ENCODE data around the gene HIVEP3.

Gene HIVEP3

GRCh38 chr1:41892301-41892781 is 26.4 kb downstream of the HIVEP3 start:
- DNase-seq (ENCODE audit: low read depth) = no peak

GRCh38 chr1:41891199-41891896 is 27.4 kb downstream of the HIVEP3 start:
- DNase-seq (ENCODE audit: low read depth) = no peak

- DNase-seq (ENCODE audit: low read depth) = no peak
These were observed 27.9 kb downstream of the HIVEP3 start for GRCh38 chr1:41890825-41891198.

- DNase-seq (ENCODE audit: low read depth) = no peak
These were observed 29.0 kb downstream of the HIVEP3 start for GRCh38 chr1:41889506-41890414.

GRCh38 chr1:41888756-41889155 is 30.0 kb downstream of the HIVEP3 start:
- DNase-seq (ENCODE audit: low read depth) = no peak

GRCh38 chr1:41887365-41887764 is 31.4 kb downstream of the HIVEP3 start:
- no peak for DNase-seq (ENCODE audit: low read depth)

GRCh38 chr1:41884256-41885230 is 34.2 kb downstream of the HIVEP3 start:
- no peak for DNase-seq (ENCODE audit: low read depth)

GRCh38 chr1:41883507-41883906 is 35.2 kb downstream of the HIVEP3 start:
- DNase-seq (ENCODE audit: low read depth) = no peak

GRCh38 chr1:41882486-41882885 is 36.2 kb downstream of the HIVEP3 start:
- DNase-seq (ENCODE audit: low read depth) = no peak

GRCh38 chr1:41882068-41882477 is 36.6 kb downstream of the HIVEP3 start:
- DNase-seq (ENCODE audit: low read depth) = no peak

- DNase-seq (ENCODE audit: low read depth) = no peak
These were observed 37.5 kb downstream of the HIVEP3 start for GRCh38 chr1:41880950-41881885.

GRCh38 chr1:41880261-41880660 is 38.5 kb downstream of the HIVEP3 start:
- DNase-seq (ENCODE audit: low read depth) = no peak

GRCh38 chr1:41879617-41880016 is 39.1 kb downstream of the HIVEP3 start:
- DNase-seq (ENCODE audit: low read depth) = no peak

- DNase-seq (ENCODE audit: low read depth) = no peak
These were observed 39.8 kb downstream of the HIVEP3 start for GRCh38 chr1:41878911-41879310.

- no peak for DNase-seq (ENCODE audit: low read depth)
These were observed 40.2 kb downstream of the HIVEP3 start for GRCh38 chr1:41878495-41878894.

GRCh38 chr1:41876576-41877445 is 41.9 kb downstream of the HIVEP3 start:
- no peak for DNase-seq (ENCODE audit: low read depth)

GRCh38 chr1:41875487-41875886 is 43.2 kb downstream of the HIVEP3 start:
- no peak for DNase-seq (ENCODE audit: low read depth)

GRCh38 chr1:41874903-41875411 is 43.8 kb downstream of the HIVEP3 start:
- no peak for DNase-seq (ENCODE audit: low read depth)

- DNase-seq (ENCODE audit: low read depth) = no peak
These were observed 44.5 kb downstream of the HIVEP3 start for GRCh38 chr1:41874151-41874719.

Data from stimulated activated CD8-positive, alpha-beta memory T cell treated with anti-CD3 and anti-CD28 coated beads, Interleukin-7, amount 100 ng/mL, for 24 hours (primary cell).